Peyer's patch (tissue), 4 donors: Measurements from ENCODE around the gene DERA.

ENCODE experiments used
- POLR2A ChIP-seq, 2 donors: fragments of 450-650 bp; IDR thresholded peaks; one replicate each; pipeline ENCODE4 v1.5.1; 2017; ENCODE audit warnings: antibody characterized with exemption in 2 of 2, mild to moderate bottlenecking in 2 of 2, moderate library complexity in 2 of 2
- TF ChIP-seq, protein P1 (sequence below), 6 experiments: fragments of 450-650 bp in 4 of 6; fragments of 200-600 bp in 2 of 6; sonication (generic) in 1 of 6; IDR thresholded peaks; one replicate each; pipeline ENCODE4 v1.5.1; 2017 to 2019; ENCODE audit warnings: antibody characterized with exemption in 6 of 6, mild to moderate bottlenecking in 3 of 6, moderate library complexity in 1 of 6

DNA sequence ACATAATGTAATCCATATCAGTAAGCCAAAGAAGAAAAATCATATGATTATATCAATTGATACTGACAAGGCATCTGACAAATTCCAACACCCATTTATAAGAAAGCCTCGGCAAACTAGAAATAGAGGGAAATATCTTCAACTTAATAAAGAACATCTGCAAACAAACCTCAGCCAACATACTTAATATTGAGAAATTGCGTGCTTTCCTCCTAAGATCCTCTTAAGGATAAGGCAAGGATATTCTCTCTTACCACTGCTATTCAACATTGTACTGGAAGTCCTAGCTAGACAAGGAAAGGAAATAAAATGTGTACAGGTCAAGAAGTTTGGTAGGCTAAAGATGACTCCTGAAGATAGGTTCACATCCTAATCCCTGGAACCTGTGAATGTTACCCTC, 115.9 kb downstream of the DERA start:
- no peak for TF ChIP-seq POLR2A (IDR thresholded peaks at IDR 0.05)
- TF ChIP-seq, protein P1, sequence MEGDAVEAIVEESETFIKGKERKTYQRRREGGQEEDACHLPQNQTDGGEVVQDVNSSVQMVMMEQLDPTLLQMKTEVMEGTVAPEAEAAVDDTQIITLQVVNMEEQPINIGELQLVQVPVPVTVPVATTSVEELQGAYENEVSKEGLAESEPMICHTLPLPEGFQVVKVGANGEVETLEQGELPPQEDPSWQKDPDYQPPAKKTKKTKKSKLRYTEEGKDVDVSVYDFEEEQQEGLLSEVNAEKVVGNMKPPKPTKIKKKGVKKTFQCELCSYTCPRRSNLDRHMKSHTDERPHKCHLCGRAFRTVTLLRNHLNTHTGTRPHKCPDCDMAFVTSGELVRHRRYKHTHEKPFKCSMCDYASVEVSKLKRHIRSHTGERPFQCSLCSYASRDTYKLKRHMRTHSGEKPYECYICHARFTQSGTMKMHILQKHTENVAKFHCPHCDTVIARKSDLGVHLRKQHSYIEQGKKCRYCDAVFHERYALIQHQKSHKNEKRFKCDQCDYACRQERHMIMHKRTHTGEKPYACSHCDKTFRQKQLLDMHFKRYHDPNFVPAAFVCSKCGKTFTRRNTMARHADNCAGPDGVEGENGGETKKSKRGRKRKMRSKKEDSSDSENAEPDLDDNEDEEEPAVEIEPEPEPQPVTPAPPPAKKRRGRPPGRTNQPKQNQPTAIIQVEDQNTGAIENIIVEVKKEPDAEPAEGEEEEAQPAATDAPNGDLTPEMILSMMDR (IDR thresholded peaks at IDR 0.05) = no peak
